Trophoblast cell (in vitro differentiated cells and primary cell): Measurements from ENCODE around the gene ATG12. TPM values are rescaled to one million over a fixed set of nuclear protein-coding genes. Genes with fewer than 3 reads are reported as not detected.
"Not testable (repeated sequence)": the region's sequence is repeated elsewhere in the genome, so short reads cannot be mapped to it uniquely, and the experiment has no call there.

ENCODE experiments used
- DNase-seq, 2 donors: peaks; one replicate each; pipeline ENCODE4 v3.0.0-alpha.2; 2016
- H2AFZ ChIP-seq: 2 replicates; pipeline ENCODE4 v1.6.1; 2013; ENCODE audit warnings: low read length, moderate library complexity, mild to moderate bottlenecking; ENCODE audit not compliant: insufficient read depth, poor library complexity
- H2AK5ac ChIP-seq: 2 replicates; pipeline ENCODE4 v1.6.1; 2013; ENCODE audit warnings: mild to moderate bottlenecking, low read length
- H2BK120ac ChIP-seq: 2 replicates; pipeline ENCODE4 v1.6.1; 2013; ENCODE audit warnings: low read length, mild to moderate bottlenecking, moderate library complexity; ENCODE audit not compliant: insufficient read depth, poor library complexity
- H2BK12ac ChIP-seq: 2 replicates; pipeline ENCODE4 v1.6.1; 2013; ENCODE audit warnings: mild to moderate bottlenecking, low read length, moderate library complexity
- H2BK5ac ChIP-seq: 2 replicates; pipeline ENCODE4 v1.6.1; 2013; ENCODE audit warnings: low read length, low read depth, moderate library complexity, mild to moderate bottlenecking; ENCODE audit not compliant: poor library complexity
- H3K14ac ChIP-seq: 2 replicates; pipeline ENCODE4 v1.6.1; 2013; ENCODE audit warnings: mild to moderate bottlenecking, low read length
- H3K18ac ChIP-seq: 2 replicates; pipeline ENCODE4 v1.6.1; 2013; ENCODE audit warnings: mild to moderate bottlenecking, low read length
- H3K23ac ChIP-seq: 2 replicates; pipeline ENCODE4 v1.6.1; 2013; ENCODE audit warnings: low read length
- H3K27ac ChIP-seq: 2 replicates; pipeline ENCODE4 v1.5.1; 2013; ENCODE audit warnings: low read depth, mild to moderate bottlenecking, inconsistent platforms, low read length, moderate library complexity
- H3K27me3 ChIP-seq: 2 replicates; pipeline ENCODE4 v1.6.1; 2013; ENCODE audit warnings: inconsistent platforms, mild to moderate bottlenecking, low read length, moderate library complexity; ENCODE audit not compliant: insufficient read depth
- H3K36me3 ChIP-seq, 2 experiments: 1 replicate in 1 of 2; 2 replicates in 1 of 2; pipeline ENCODE4 v1.6.1; 2013; ENCODE audit warnings: low read length in 2 of 2, mild to moderate bottlenecking in 2 of 2, moderate library complexity in 1 of 2; ENCODE audit not compliant: insufficient read depth in 2 of 2, control insufficient read depth in 1 of 2
- H3K4ac ChIP-seq: 2 replicates; pipeline ENCODE4 v1.6.1; 2013; ENCODE audit warnings: low read depth, mild to moderate bottlenecking, low read length, moderate library complexity
- H3K4me1 ChIP-seq, 2 experiments: 1 replicate in 1 of 2; 2 replicates in 1 of 2; pipeline ENCODE4 v1.6.1; 2013; ENCODE audit warnings: low read length in 2 of 2, mild to moderate bottlenecking in 2 of 2, moderate library complexity in 1 of 2; ENCODE audit not compliant: insufficient read depth in 2 of 2, control insufficient read depth in 1 of 2
- H3K4me2 ChIP-seq: 2 replicates; pipeline ENCODE4 v1.6.1; 2013; ENCODE audit warnings: inconsistent platforms, mild to moderate bottlenecking, low read length, moderate library complexity
- H3K4me3 ChIP-seq: 2 replicates; pipeline ENCODE4 v1.5.1; 2013; ENCODE audit warnings: mild to moderate bottlenecking, low read depth, low read length, inconsistent platforms
- H3K79me1 ChIP-seq: one replicate; pipeline ENCODE4 v1.6.1; 2013; ENCODE audit warnings: low read length
- H3K79me2 ChIP-seq: 2 replicates; pipeline ENCODE4 v1.6.1; 2013; ENCODE audit warnings: low read length, mild to moderate bottlenecking; ENCODE audit not compliant: control insufficient read depth, insufficient read depth, poor library complexity
- H3K9ac ChIP-seq: 2 replicates; pipeline ENCODE4 v1.6.1; 2013; ENCODE audit warnings: mild to moderate bottlenecking, low read length
- H3K9me3 ChIP-seq: 2 replicates; pipeline ENCODE4 v1.6.1; 2013; ENCODE audit warnings: low read depth, mild to moderate bottlenecking, control low read depth, inconsistent platforms, low read length; ENCODE audit not compliant: insufficient read depth
- H4K12ac ChIP-seq: 2 replicates; pipeline ENCODE4 v1.6.1; 2013; ENCODE audit warnings: low read depth, mild to moderate bottlenecking, low read length, moderate library complexity
- H4K8ac ChIP-seq: 2 replicates; pipeline ENCODE4 v1.6.1; 2013; ENCODE audit warnings: low read depth, mild to moderate bottlenecking, low read length, moderate library complexity
- H4K91ac ChIP-seq: one replicate; pipeline ENCODE4 v1.6.1; 2013; ENCODE audit warnings: low read depth, mild to moderate bottlenecking, low read length, moderate library complexity
- WGBS: extraction: QIAGEN DNeasy Blood & Tissue Kit; methylation state at CpG from one replicate; pipeline ENCODE4 v1.1.7; 2013; ENCODE audit warnings: missing lambda C conversion rate; ENCODE audit not compliant: insufficient read length, insufficient coverage; ENCODE audit errors: extremely low coverage; 5-methylcytosine and 5-hydroxymethylcytosine counted together
- polyA plus RNA-seq: library from polyadenylated mRNA; stranded (reverse); fragments of 200-250 nt; gene quantifications from 2 replicates; pipeline ENCODE4 v1.2.3, GENCODE V29; 2013

ATG12 gene
- 52.8 and 53.7 TPM in 2 replicates for polyA plus RNA-seq

DNA sequence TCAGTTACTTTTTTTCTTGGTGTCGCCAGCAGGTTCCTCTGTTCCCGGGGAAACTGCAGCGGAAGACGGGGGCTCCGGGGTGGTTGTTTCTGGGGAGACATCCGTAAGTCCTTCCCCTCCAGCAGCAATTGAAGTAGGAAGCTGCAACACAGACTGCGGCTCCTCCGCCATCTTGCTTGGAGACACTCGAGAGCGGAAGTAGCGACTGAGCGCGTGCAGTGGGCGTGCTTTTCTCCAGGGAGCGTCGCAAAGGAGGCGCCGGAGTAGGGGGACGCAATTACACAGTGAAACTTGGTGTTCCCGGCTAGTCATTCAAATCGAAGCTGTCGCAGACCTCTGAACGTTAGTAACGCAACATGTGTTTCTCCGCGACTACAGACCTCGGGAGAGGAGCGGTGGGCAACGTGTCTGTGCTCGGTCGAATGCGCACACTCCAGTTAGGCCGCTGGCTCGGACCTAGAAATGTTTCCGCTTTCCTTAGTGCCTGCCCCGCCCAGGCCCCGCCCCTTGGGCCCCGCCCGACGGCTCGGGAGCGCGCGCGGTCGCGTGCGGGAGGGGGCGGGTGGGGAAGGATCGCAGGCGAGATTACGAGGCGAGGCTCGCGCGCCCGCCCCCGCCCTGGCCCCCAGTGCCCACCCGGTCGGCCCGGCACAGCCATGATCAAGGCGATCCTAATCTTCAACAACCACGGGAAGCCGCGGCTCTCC lies at the start of gene ATG12, which contains the start of gene AP3S1:
TSS of gene ATG12 (minus strand) at position 184 of the 707 bp plus-strand sequence. CDS start at position 171, 13 bp downstream.
TSS of gene AP3S1 (plus strand) at position 554 of the 707 bp plus-strand sequence. CDS start at position 657, 103 bp downstream.
- Histone ChIP-seq H3K18ac (peak within 1 kb of the TSS; percentile 90), H3K4me3 (peak within 1 kb of the TSS; percentile 94), H3K36me3 (peaks cover 3 to 6% of the 10 kb centered on the region in 2 experiments), H3K23ac (no peak within 1 kb of the TSS), H3K4me2 (peak within 1 kb of the TSS; percentile 67), H2AK5ac (no peak within 1 kb of the TSS), H3K79me2 (peaks cover 9% of the 10 kb centered on the region), H4K12ac (peak within 1 kb of the TSS; percentile 84), H3K27ac (peak within 1 kb of the TSS; percentile 81), H2BK5ac (peak within 1 kb of the TSS; percentile 77), H2BK12ac (no peak within 1 kb of the TSS), H2BK120ac (peak within 1 kb of the TSS; percentile 54), H4K8ac (peak within 1 kb of the TSS; percentile 83), H3K9me3 (no peaks in the 10 kb centered on the region), H3K9ac (peak within 1 kb of the TSS; percentile 90), H3K4ac (peak within 1 kb of the TSS; percentile 76), H3K4me1 (peaks cover 4 to 7% of the 10 kb centered on the region in 2 experiments), H4K91ac (peak within 1 kb of the TSS; percentile 86), H2AFZ (peak within 1 kb of the TSS; percentile 82), H3K27me3 (no peaks in the 10 kb centered on the region), H3K14ac (peak within 1 kb of the TSS; percentile 86), H3K79me1 (peaks cover 11% of the 10 kb centered on the region)
- peak; percentile 89 to 93 for DNase-seq
- WGBS, result no CpG with 5 or more reads among the region's 65 CpGs

DNA sequence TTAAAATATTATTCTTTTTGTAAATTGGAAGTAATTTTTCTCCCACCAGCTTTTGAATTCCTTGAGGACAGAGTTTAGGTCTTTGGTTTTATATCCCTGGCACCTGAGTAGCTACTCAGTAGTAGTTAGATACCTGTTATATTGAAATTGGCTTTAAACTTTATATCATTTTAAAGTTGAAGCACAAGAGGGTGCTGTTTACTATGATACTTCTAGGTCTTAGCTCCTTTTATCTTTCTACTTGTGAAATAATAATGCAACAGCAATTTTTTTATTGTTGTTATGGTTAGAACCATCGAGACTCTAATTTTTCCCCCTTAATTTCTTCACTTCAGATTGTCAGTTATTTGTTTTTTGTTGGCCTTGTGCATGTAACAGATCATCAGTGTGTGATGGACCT lies 46.7 kb upstream of the ATG12 start:
- Histone ChIP-seq H3K9me3 (peaks cover under 1% of the 10 kb centered on the region), H2AFZ (no peak overlapping the region), H2BK5ac (no peak overlapping the region), H3K36me3 (peaks cover under 1 to 4% of the 10 kb centered on the region in 2 experiments), H4K8ac (no peak overlapping the region), H2BK120ac (no peak overlapping the region), H3K27me3 (no peaks in the 10 kb centered on the region), H3K79me2 (no peaks in the 10 kb centered on the region), H3K79me1 (no peaks in the 10 kb centered on the region), H3K4ac (no peak overlapping the region), H3K9ac (no peak overlapping the region), H2AK5ac (no peak overlapping the region), H3K23ac (no peak overlapping the region), H3K4me1 (no peaks in the 10 kb centered on the region), H3K27ac (no peak overlapping the region), H3K4me3 (no peak overlapping the region), H4K12ac (no peak overlapping the region), H3K18ac (no peak overlapping the region), H3K14ac (no peak overlapping the region), H2BK12ac (no peak overlapping the region), H4K91ac (no peak overlapping the region), H3K4me2 (no peak overlapping the region)
- DNase-seq, result peak in 1 of 2 donors; percentile 39
- no CpG with 5 or more reads among the region's 1 CpG for WGBS

- H4K12ac ChIP-seq, H3K18ac ChIP-seq, H3K9ac ChIP-seq, H3K4ac ChIP-seq, H4K8ac ChIP-seq, H3K14ac ChIP-seq, H3K79me1 ChIP-seq, H3K9me3 ChIP-seq, H3K27me3 ChIP-seq, H4K91ac ChIP-seq, DNase-seq, H3K23ac ChIP-seq, H2AK5ac ChIP-seq, H3K79me2 ChIP-seq, H2BK120ac ChIP-seq, H3K4me3 ChIP-seq, H3K36me3 ChIP-seq, H2AFZ ChIP-seq, H2BK12ac ChIP-seq, H3K27ac ChIP-seq, H2BK5ac ChIP-seq, H3K4me2 ChIP-seq, H3K4me1 ChIP-seq: not testable (repeated sequence)
- WGBS, result no CpG with 5 or more reads among the region's 3 CpGs
Measured at GRCh38 chr5:115885208-115885607, 43.8 kb upstream of the ATG12 start.

- H3K23ac ChIP-seq, result no peak overlapping the region
- H3K79me2 ChIP-seq, result no peaks in the 10 kb centered on the region
- no CpG with 5 or more reads among the region's 1 CpG for WGBS
- no peaks in the 10 kb centered on the region for H3K27me3 ChIP-seq
- peaks cover 2 to 6% of the 10 kb centered on the region in 2 experiments for H3K36me3 ChIP-seq
- no peak overlapping the region for H2AFZ ChIP-seq
- H3K14ac ChIP-seq, result no peak overlapping the region
- H4K12ac ChIP-seq, result no peak overlapping the region
- no peak overlapping the region for H3K4me3 ChIP-seq
- no peak overlapping the region for H4K8ac ChIP-seq
- H3K79me1 ChIP-seq, result no peaks in the 10 kb centered on the region
- H3K4me1 ChIP-seq, result no peaks in the 10 kb centered on the region
- DNase-seq, result no peak
- H4K91ac ChIP-seq, result no peak overlapping the region
- H2AK5ac ChIP-seq, result no peak overlapping the region
- no peak overlapping the region for H3K27ac ChIP-seq
- no peak overlapping the region for H3K4me2 ChIP-seq
- no peak overlapping the region for H2BK120ac ChIP-seq
- no peak overlapping the region for H3K18ac ChIP-seq
- H2BK12ac ChIP-seq, result no peak overlapping the region
- peaks cover 2% of the 10 kb centered on the region for H3K9me3 ChIP-seq
- H3K9ac ChIP-seq, result no peak overlapping the region
- H2BK5ac ChIP-seq, result no peak overlapping the region
- H3K4ac ChIP-seq, result no peak overlapping the region
Measured at GRCh38 chr5:115884704-115885103, 43.3 kb upstream of the ATG12 start.
